K562 (cell line): ENCODE data around the gene SREBF1. TPM values are rescaled to one million over a fixed set of nuclear protein-coding genes. Genes with fewer than 3 reads are reported as not detected.

Source experiments
- ATAC-seq: fragments of 200-7000 bp; cut with Tn5 transposase; 3 replicates; pipeline ENCODE4 v1.9.1; 2020; ENCODE audit warnings: moderate library complexity
- BruUV-seq: library from RNA; stranded (reverse); fragments of 400-500 nt; replicated peaks from 2 replicates; lab custom pipeline; 2021; lab: Mats Ljungman, UMichigan
- CTCF ChIA-PET: fragments of 300-600 bp; formaldehyde crosslinking; extraction: SDS; loops from one replicate; lab custom pipeline; 2021; ENCODE audit warnings: low intra/inter-chr PET ratio; lab: Yijun Ruan, JAX
- POLR2A ChIA-PET: fragments of 300-600, 350-650 bp; sonication (Branson Sonifier 250); formaldehyde crosslinking; extraction: SDS; loops from one replicate; lab custom pipeline; 2021; ENCODE audit warnings: antibody characterized with exemption, inconsistent platforms; lab: Yijun Ruan, JAX
- DNase-seq, 4 experiments: peaks; one replicate each; pipeline versions ENCODE4 v3.0.0 to v3.0.0-alpha.2; 2011 to 2018; ENCODE audit warnings: low spot score in 3 of 4, mixed read lengths in 3 of 4; ENCODE audit errors: extremely low read depth in 1 of 4
- FAIRE-seq: peaks from 2 replicates; lab custom pipeline; 2011; peaks lifted over from hg19 to GRCh38; lab: Jason Lieb, UNC
- H2AFZ ChIP-seq: 2 replicates; pipeline ENCODE4 v1.6.0; 2011; ENCODE audit warnings: low read depth, low read length, control low read depth, inconsistent platforms
- H3K27ac ChIP-seq: fragments of 200-600 bp; 3 replicates; pipeline ENCODE4 v1.8.0; 2011; ENCODE audit warnings: low read depth, mild to moderate bottlenecking, control low read depth, inconsistent platforms, low read length, moderate library complexity, mixed read lengths; ENCODE audit errors: extremely low read depth
- H3K27me3 ChIP-seq, 2 experiments: fragments of 300-600 bp in 1 of 2; 2 replicates in 1 of 2; 3 replicates in 1 of 2; pipeline versions ENCODE4 v1.6.0 to v1.8.0; 2011; ENCODE audit warnings: inconsistent platforms in 2 of 2, low read length in 2 of 2, mild to moderate bottlenecking in 1 of 2, mixed read lengths in 1 of 2, moderate library complexity in 1 of 2; ENCODE audit not compliant: control insufficient read depth in 2 of 2, insufficient read depth in 2 of 2
- H3K36me3 ChIP-seq: fragments of 300-600 bp; 3 replicates; pipeline ENCODE4 v1.8.0; 2011; ENCODE audit warnings: mild to moderate bottlenecking, low read length, inconsistent platforms; ENCODE audit not compliant: control insufficient read depth, insufficient read depth
- H3K4me1 ChIP-seq, 2 experiments: fragments of 200-600 bp in 1 of 2; replicated peaks in 1 of 2; 2 replicates in 1 of 2; 3 replicates in 1 of 2; pipeline versions ENCODE4 v1.5.1 to v1.8.0; 2011; ENCODE audit warnings: inconsistent platforms in 2 of 2, low read length in 2 of 2, mild to moderate bottlenecking in 1 of 2, mixed read lengths in 1 of 2, moderate library complexity in 1 of 2; ENCODE audit not compliant: control insufficient read depth in 2 of 2, insufficient read depth in 2 of 2
- H3K4me2 ChIP-seq: 2 replicates; pipeline ENCODE4 v1.6.1; 2011; ENCODE audit warnings: low read length, control low read depth, inconsistent platforms, mixed read lengths; ENCODE audit not compliant: insufficient read depth
- H3K4me3 ChIP-seq: fragments of 200-600 bp; sonication (generic), shearing (Covaris generic); 2 replicates; pipeline ENCODE4 v1.5.1; 2016; ENCODE audit warnings: control low read depth, inconsistent platforms
- H3K79me2 ChIP-seq: fragments of 200-600 bp; 3 replicates; pipeline ENCODE4 v1.8.0; 2011; ENCODE audit warnings: low read length, inconsistent platforms; ENCODE audit not compliant: control insufficient read depth, insufficient read depth
- H3K9ac ChIP-seq, 2 experiments: 2 replicates each; pipeline versions ENCODE4 v1.6.0 to v1.6.1; 2011; ENCODE audit warnings: low read depth in 2 of 2, low read length in 2 of 2, control low read depth in 1 of 2, inconsistent platforms in 1 of 2, mild to moderate bottlenecking in 1 of 2, mixed read lengths in 1 of 2; ENCODE audit not compliant: insufficient read depth in 1 of 2
- H3K9me1 ChIP-seq: one replicate; pipeline ENCODE4 v1.6.0; 2011; ENCODE audit warnings: inconsistent platforms, mild to moderate bottlenecking, low read length, moderate library complexity; ENCODE audit not compliant: control insufficient read depth, insufficient read depth
- H3K9me3 ChIP-seq: replicated peaks from 2 replicates; pipeline ENCODE4 v1.5.1; 2011; ENCODE audit warnings: low read depth, low read length, inconsistent platforms; ENCODE audit not compliant: control insufficient read depth, insufficient read depth
- H4K20me1 ChIP-seq: replicated peaks from 2 replicates; pipeline ENCODE4 v1.6.1; 2011; ENCODE audit warnings: low read length, inconsistent platforms, mixed read lengths; ENCODE audit not compliant: control insufficient read depth, insufficient read depth
- POLR2G ChIP-seq: fragments of 200-400 bp; formaldehyde crosslinking; IDR thresholded peaks from 2 replicates; pipeline ENCODE4 v1.6.1; 2017; ENCODE audit warnings: low read depth, mild to moderate bottlenecking, antibody characterized with exemption, low read length, moderate library complexity
- RBM14 ChIP-seq: fragments of 200-400 bp; formaldehyde crosslinking; IDR thresholded peaks from 2 replicates; pipeline ENCODE4 v1.6.1; 2018; ENCODE audit warnings: low read depth, mild to moderate bottlenecking, low read length, moderate library complexity, borderline replicate concordance; ENCODE audit not compliant: insufficient read depth
- RBM22 ChIP-seq: fragments of 200-400 bp; formaldehyde crosslinking; IDR thresholded peaks from 2 replicates; pipeline ENCODE4 v1.6.1; 2018; ENCODE audit warnings: low read length, low read depth; ENCODE audit not compliant: poor library complexity, severe bottlenecking
- ZEB2 ChIP-seq: fragments of 450-650 bp; IDR thresholded peaks from 2 replicates; pipeline ENCODE4 v1.6.1; 2016
- ZNF644 ChIP-seq: fragments of 200-800 bp; sonication (Bioruptor generic); IDR thresholded peaks from 2 replicates; pipeline ENCODE4 v1.6.1; 2016; ENCODE audit warnings: low read depth, missing genetic modification characterization, missing compliant biosample characterization
- WGBS: fragments of 100-300 bp; shearing (Covaris generic); methylation state at CpG from one replicate; pipeline ENCODE4 v1.1.6; 2016; ENCODE audit warnings: low coverage, mixed read lengths; ENCODE audit not compliant: insufficient coverage; ENCODE audit errors: missing lambda C conversion rate; 5-methylcytosine and 5-hydroxymethylcytosine counted together
- in situ Hi-C: fragments of 300-500 bp; cut with MboI; formaldehyde crosslinking; loops from 4 replicates; pipeline ENCODE4 v1.15.0; 2018; ENCODE audit warnings: inconsistent platforms, mixed read lengths
- intact Hi-C: fragments of 100-400 bp; cut with micrococcal nuclease; formaldehyde crosslinking; loops from 2 replicates; pipeline ENCODE4 v1.14.2; 2022
- polyA plus RNA-seq, 8 experiments: library from polyadenylated mRNA; depleted of rRNA in 4 of 8; stranded (reverse) in 5 of 8; unstranded in 3 of 8; fragments of >200 nt; fragmentation: Nextera tagmentation in 2 of 8; fragmentation: Illumina TruSeq in 1 of 8; extraction: Ambion mirVana in 2 of 8; extraction: Trizol in 1 of 8; gene quantifications; 2 replicates each; pipeline versions ENCODE4 v1.2.1 to v1.2.3, GENCODE V29; 2011 to 2014; ENCODE audit warnings: inconsistent platforms in 1 of 8, missing spikeins in 1 of 8
- total RNA-seq, 7 experiments: library from RNA; depleted of rRNA in 6 of 7; stranded (reverse); fragments of >200 nt in 6 of 7; fragmentation: Illumina TruSeq in 2 of 7; extraction: Trizol in 2 of 7; gene quantifications; 2 replicates each; pipeline versions ENCODE4 v1.2.1 to v1.2.3, GENCODE V29; 2011 to 2021; ENCODE audit warnings: low replicate concordance in 1 of 7

The SREBF1 gene
- total and polyA plus RNA-seq, 9 of the 15 experiments (the other 6 are each of a cell fraction or from before 2014, with no cell fraction given): 1.6 to 169 (median 69.4) TPM

DNA sequence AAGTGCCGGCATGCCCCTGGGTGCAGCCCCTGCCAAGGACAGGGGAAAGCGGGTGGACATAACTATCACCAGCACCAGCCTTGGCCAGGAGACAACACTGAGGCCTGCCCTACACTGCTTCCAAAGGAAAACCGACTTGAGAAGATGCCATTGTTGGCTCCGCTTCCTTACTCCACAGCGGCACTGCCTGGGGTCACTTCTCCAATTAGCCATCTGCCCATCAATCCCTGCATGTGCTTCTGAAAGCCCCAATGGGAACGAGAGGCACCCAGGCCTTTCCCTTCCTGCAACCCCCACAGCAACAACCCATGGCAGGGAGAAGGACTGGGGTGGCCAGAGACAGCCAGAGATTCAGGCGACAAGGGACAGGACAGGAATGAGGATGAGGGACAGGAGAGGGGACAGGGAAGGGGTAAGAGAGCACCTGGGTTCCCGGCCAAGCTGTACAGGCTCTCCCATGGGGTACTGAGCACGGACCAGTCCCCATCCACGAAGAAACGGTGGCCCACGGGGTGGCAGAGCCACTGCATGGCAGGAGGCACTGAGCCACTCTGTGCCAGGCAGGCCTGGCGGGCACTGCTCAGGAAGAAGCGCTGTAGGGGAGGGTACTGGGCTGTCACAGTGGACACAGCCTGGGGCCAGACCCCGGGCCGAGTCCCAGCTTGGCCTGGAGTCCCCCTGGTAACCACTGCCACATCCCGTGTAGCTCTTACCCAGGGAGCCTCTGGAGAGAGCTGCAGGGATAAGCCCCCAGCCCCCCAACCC lies 21.2 kb downstream of the SREBF1 start:
- DNase-seq (no peak), ATAC-seq (no peak), FAIRE-seq (no peak)
- Histone ChIP-seq H3K36me3 (peaks cover 96% of the 10 kb centered on the region; the same call in 2 of the 3 replicates), H3K9me3 (no peaks in the 10 kb centered on the region), H3K9me1 (peaks cover 4% of the 10 kb centered on the region), H3K4me1 (peaks cover 32 to 92% of the 10 kb centered on the region in 2 experiments), H2AFZ (no peak overlapping the region), H3K79me2 (peaks cover 35% of the 10 kb centered on the region), H3K27ac (no peak overlapping the region; the same call in 2 of the 3 replicates), H4K20me1 (peaks cover 31% of the 10 kb centered on the region), H3K4me3 (no peak overlapping the region), H3K9ac (peak overlapping the region in 1 of 2 experiments; percentile 55; a peak in 1 of 4 replicates), H3K27me3 (no peaks in the 10 kb centered on the region), H3K4me2 (no peak overlapping the region)
- no TSS peak for BruUV-seq
- 87% methylated on average over 6 of the region's 17 CpGs for WGBS
- CTCF ChIA-PET: no interaction called here
- intact Hi-C loops: no loop called here
- in situ Hi-C loops: loop anchor here (5.0 kb wide), 1 partner anchor 42 kb away; no protein-coding TSS in a partner anchor
- TF ChIP-seq POLR2G (peak; percentile 37), ZNF644 (tag) (no peak), RBM14 (no peak), ZEB2 (no peak), RBM22 (peak; percentile 24)
- POLR2A ChIA-PET: interaction anchor here (0.9 to 1.9 kb wide), 5 partner anchors 9 to 222 kb away, joined by 3 to 7 read pairs (median 4); no protein-coding TSS in a partner anchor
